ENCODE measurements around the gene PLEKHG4B. TPM values are rescaled to one million over a fixed set of nuclear protein-coding genes. Genes with fewer than 3 reads are reported as not detected.

PLEKHG4B gene
- total RNA-seq, 1 experiment from 2014 or later = 44.3 TPM

DNA sequence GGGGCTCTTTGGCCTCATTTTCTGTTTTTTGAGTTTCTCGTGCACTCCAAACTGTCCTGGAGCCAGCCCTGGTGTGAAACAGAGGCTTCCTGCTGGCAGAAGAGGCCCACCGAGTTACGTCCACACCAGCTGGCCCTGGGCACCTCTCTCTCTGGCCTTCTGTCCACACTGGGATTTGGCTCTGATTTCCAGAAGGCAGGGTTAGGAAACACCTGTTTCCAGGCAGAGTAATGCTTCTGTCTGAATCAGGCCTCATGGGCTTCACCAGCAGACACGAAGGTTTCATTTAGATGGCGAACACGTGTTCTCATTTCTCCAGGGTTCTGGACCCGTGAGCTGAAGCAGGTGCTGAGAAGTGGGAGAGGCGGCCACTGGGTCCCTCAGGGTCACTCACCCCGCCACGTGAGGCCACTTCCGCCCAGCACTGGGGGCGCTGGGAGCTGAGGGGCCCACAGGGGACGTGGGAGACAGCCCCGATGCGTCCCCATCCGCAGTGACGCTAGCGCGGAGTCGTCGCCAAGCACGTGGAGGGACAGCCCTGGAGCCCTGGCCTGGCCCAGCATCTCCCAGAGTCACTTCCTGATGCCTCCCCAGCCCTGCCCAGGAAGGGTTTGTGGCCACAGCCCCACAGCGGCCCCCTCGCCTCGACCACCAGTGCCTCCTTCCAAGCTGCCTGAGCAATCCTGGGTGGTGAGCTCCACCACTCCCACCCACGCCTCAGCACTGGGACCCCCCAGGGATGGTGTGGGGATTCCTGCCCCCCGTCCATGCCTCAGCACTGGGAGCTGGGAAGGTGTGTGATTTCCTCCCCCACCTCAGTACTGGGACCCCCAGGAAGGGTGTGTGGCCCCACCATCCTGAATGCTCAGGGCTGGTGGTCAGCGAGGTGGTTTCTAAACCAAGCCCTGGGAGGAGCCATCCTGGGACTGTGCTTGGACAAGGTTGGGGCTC lies 94.4 kb downstream of the PLEKHG4B start:
- no peak overlapping the region for H2BK20ac ChIP-seq (ENCODE audit: low read depth, low read length, poor library complexity, severe bottlenecking)
- H3K9me3 ChIP-seq (ENCODE audit: control insufficient read depth, low read depth, low read length) = no peaks in the 10 kb centered on the region
- no peak overlapping the region for H3K23ac ChIP-seq (ENCODE audit: insufficient read length, low read depth, low read length)
- H3K79me2 ChIP-seq (ENCODE audit: insufficient read depth, low read length) = no peaks in the 10 kb centered on the region
- H3K4me1 Mint-ChIP-seq = peaks cover 9 to 13% of the 10 kb centered on the region in 2 experiments
- no peak overlapping the region for H3T11ph ChIP-seq (ENCODE audit: low read length)
- H3K4me1 ChIP-seq (ENCODE audit: insufficient read depth, low read length) = 0 out of 2 replicates have a peak, but pooled peaks cover 3% of the 10 kb centered on the region
- no peak overlapping the region for H3K4ac ChIP-seq (ENCODE audit: low read depth, low read length)
- H3K56ac ChIP-seq (ENCODE audit: insufficient read length, low read depth, low read length) = no peak overlapping the region
- no peaks in the 10 kb centered on the region for H3K27me3 ChIP-seq (ENCODE audit: insufficient read depth, low read length)
- no peak overlapping the region for H4K5ac ChIP-seq (ENCODE audit: insufficient read length, low read depth, low read length)
- no peak overlapping the region for H2BK120ac ChIP-seq (ENCODE audit: low read depth, low read length, poor library complexity, severe bottlenecking)
- no peaks in the 10 kb centered on the region for H3K9me3 Mint-ChIP-seq
- no peaks in the 10 kb centered on the region for H3K79me1 ChIP-seq (ENCODE audit: insufficient read depth, low read depth, low read length, poor library complexity, severe bottlenecking)
- WGBS (ENCODE audit: extremely low coverage, insufficient read length, low lambda C conversion rate) = no CpG with 5 or more reads among the region's 28 CpGs
- H3K9ac ChIP-seq (ENCODE audit: extremely low read depth, insufficient read length, low read length) = no peak overlapping the region
- peaks cover 8 to 31% (median 29%) of the 10 kb centered on the region in 3 experiments; a peak in 6 of 7 replicates for H3K36me3 Mint-ChIP-seq (ENCODE audit: insufficient read depth in 1 of 3, low read depth in 3 of 3)
- H4K8ac ChIP-seq (replicated peaks; ENCODE audit: insufficient read length, low read depth, low read length) = no peak overlapping the region
- no peak overlapping the region for H2BK15ac ChIP-seq (ENCODE audit: low read depth, low read length)
- H2AK5ac ChIP-seq (ENCODE audit: insufficient read length, low read length) = no peak overlapping the region
- H4K91ac ChIP-seq (ENCODE audit: insufficient read length, low read depth, low read length) = no peak overlapping the region
- no peak overlapping the region for H2BK5ac ChIP-seq (ENCODE audit: insufficient read length, low read length)
- no peak overlapping the region for H3K4me2 ChIP-seq (ENCODE audit: insufficient read depth, insufficient read length, low read length)
- H4K20me1 ChIP-seq (ENCODE audit: control insufficient read depth, insufficient read depth, insufficient read length) = no peaks in the 10 kb centered on the region
- H3K27ac Mint-ChIP-seq = no peak overlapping the region
- no peak overlapping the region for H2AFZ ChIP-seq (ENCODE audit: low read length)
- H3K4me3 Mint-ChIP-seq = no peak overlapping the region
- H3K18ac ChIP-seq (ENCODE audit: insufficient read length, low read depth, low read length) = no peak overlapping the region
- TF ChIP-seq, protein P1, sequence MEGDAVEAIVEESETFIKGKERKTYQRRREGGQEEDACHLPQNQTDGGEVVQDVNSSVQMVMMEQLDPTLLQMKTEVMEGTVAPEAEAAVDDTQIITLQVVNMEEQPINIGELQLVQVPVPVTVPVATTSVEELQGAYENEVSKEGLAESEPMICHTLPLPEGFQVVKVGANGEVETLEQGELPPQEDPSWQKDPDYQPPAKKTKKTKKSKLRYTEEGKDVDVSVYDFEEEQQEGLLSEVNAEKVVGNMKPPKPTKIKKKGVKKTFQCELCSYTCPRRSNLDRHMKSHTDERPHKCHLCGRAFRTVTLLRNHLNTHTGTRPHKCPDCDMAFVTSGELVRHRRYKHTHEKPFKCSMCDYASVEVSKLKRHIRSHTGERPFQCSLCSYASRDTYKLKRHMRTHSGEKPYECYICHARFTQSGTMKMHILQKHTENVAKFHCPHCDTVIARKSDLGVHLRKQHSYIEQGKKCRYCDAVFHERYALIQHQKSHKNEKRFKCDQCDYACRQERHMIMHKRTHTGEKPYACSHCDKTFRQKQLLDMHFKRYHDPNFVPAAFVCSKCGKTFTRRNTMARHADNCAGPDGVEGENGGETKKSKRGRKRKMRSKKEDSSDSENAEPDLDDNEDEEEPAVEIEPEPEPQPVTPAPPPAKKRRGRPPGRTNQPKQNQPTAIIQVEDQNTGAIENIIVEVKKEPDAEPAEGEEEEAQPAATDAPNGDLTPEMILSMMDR (conservative IDR thresholded peaks at IDR 0.05) = no peak
- no peaks in the 10 kb centered on the region for H3K23me2 ChIP-seq (ENCODE audit: insufficient read length, low read depth, low read length, poor library complexity, severe bottlenecking)
- no peak overlapping the region for H3K27ac ChIP-seq (ENCODE audit: insufficient read length, low read depth, low read length)
- no peak overlapping the region for H3K14ac ChIP-seq (ENCODE audit: insufficient read depth, low read length)
- peaks cover 6% of the 10 kb centered on the region for H3K27me3 Mint-ChIP-seq (ENCODE audit: low read depth)
- DNase-seq = no peak
- no peak overlapping the region for H2BK12ac ChIP-seq (ENCODE audit: insufficient read length, low read depth, low read length)

Measured in H9 (cell line).